NOMO-1 treated with dmso at 0.1 percent for 144 hours (cell line): ENCODE measurements around the gene DUS3L.
"Not testable (repeated sequence)": the region's sequence is repeated elsewhere in the genome, so short reads cannot be mapped to it uniquely, and the experiment has no call there.

Source experiments
- DNase-seq: peaks from one replicate; lab custom pipeline; 2025; ENCODE audit not compliant: unreplicated experiment; lab: John Stamatoyannopoulos, UW

DUS3L gene

DNA sequence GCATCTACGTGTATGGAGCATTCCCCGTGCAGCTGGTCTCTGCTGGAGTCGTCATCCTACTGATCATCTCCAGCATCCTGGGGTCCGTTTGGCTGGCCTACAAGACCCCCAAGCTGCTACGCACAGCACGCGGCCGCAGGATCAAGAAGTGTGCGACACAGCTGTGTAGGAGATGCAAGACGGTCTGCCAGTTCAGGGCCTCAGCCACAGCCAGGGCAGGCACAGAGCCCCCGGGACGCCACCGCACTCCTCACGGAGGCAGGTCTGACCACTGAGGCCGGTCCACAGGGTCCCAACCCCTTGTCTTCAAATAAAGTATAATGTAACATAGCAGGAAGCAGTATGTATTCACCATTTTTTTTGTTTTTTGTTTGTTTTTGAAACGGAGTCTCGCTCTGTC lies 12.6 kb downstream of the DUS3L start:
- no peak for DNase-seq

- DNase-seq = no peak
Observed at GRCh38 chr19:5775668-5776309, 15.2 kb downstream of the DUS3L start.

GRCh38 chr19:5774921-5775320 lies 16.0 kb downstream of the DUS3L start:
- no peak for DNase-seq

DNA sequence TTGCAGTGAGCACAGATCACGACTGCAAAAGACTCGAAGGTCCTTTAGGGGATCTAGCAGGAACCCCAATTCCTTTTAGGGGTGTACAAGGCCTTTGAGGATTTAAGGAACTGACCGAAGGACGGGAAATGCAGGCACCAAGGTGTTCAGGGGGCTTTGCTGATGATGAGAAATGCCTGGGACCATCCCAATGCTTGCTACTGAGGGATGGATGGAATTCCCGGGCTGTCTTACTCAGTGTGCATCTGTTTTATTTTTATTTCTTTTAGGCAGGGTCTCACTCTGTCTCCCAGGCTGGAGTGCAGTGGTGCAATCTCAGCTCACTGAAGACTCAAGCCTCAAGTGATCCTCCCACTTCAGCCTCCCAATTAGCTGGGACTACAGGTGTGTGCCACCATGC lies 17.7 kb downstream of the DUS3L start:
- no peak for DNase-seq

GRCh38 chr19:5772416-5772815 lies 18.5 kb downstream of the DUS3L start:
- no peak for DNase-seq

DNA sequence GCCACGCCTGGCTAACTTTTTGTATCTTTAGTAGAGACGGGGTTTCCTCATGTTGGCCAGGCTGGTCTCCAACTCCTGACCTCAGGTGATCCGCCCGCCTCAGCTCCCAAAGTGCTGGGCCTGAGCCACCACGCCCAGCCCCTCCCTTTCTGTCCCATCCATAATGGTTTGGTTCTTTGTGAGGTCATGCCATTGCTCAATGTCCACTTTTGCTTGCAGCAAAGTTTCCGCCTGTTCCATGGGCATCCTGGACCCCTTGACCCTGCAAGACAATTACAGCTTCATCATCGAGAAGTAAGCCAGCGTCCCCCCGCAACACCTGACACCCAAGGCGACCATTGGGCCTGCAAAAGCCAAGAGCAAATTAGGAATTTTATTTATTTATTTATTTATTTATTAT lies 23.0 kb downstream of the DUS3L start:
- no peak for DNase-seq

- DNase-seq = no peak
Observed at GRCh38 chr19:5765220-5765619, 25.7 kb downstream of the DUS3L start.

DNA sequence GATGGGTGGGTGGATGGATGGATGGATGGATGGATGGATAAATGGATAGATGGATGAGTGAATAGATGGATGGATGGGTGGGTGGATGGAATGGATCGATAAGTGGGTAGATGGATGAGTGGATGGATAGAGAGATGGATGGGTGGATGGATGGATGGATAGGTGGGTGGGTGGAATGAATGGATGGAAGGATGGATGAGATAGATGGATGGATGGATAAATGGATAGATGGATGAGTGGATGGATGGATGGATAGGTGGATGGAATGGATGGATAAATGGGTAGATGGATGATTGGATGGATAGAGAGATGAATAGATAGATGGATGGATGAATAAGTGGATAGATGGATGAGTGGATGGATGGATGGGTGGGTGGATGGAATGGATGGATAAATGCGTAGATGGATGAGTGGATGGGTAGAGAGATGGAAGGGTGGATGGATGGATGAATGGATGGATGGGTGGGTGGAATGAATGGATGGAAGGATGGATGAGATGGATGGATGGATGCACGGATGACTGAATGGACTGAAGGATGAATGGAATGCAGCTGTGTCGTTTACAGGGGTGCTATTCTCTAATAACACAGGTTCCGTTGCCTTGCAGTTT lies 28.2 kb downstream of the DUS3L start:
- no peak for DNase-seq

- no peak for DNase-seq
Observed at GRCh38 chr19:5753743-5754142, 37.2 kb downstream of the DUS3L start.

- no peak for DNase-seq
Observed at GRCh38 chr19:5751709-5752108, 39.3 kb downstream of the DUS3L start.

DNA sequence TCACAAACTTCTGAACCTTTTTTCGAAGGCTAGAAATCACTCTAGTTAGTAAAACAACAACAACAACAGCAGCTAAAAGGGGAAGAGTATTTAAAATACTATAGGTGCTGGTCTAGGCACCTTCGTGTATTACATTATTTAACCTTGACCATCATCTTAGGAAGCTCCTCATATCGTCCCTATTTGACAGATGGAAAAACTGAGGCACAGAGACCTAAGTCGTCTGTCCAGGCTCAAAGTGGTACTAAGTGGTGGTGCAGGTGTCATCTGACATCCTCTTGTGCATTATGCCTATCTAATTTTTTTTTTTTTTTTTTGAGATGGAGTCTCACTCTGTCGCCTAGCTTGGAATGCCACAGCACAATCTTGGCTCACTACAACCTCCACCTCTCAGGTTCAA lies 41.5 kb downstream of the DUS3L start:
- no peak for DNase-seq

GRCh38 chr19:5748920-5749319 lies 42.0 kb downstream of the DUS3L start:
- DNase-seq = not testable (repeated sequence)

- DNase-seq = not testable (repeated sequence)
Observed at GRCh38 chr19:5744999-5745398, 46.0 kb downstream of the DUS3L start.

GRCh38 chr19:5743630-5744029 lies 47.3 kb downstream of the DUS3L start:
- DNase-seq = no peak

- no peak for DNase-seq
Observed at GRCh38 chr19:5742051-5742450, 48.9 kb downstream of the DUS3L start.

DNA sequence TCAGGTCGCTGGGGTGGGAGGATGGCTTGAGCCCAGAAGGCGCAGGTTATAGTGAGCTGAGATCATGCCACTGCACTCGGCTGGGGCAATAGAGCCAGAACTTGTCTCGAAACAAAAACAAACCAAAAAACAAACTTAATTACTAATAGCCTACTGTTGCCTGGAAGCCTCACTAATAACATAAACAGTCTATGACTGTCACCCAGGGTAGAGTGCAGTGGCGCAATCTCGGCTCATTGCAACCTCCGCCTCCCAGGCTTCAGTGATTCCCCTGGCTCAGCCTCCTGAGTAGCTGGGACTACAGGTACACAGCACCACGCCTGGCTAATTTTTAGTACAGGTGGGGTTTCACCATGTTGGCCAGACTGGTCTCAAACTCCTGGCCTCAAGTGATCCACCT lies 52.5 kb downstream of the DUS3L start:
- DNase-seq = no peak
